Measurements from ENCODE around the gene DCLK2.
"Not testable (repeated sequence)": the region's sequence is repeated elsewhere in the genome, so short reads cannot be mapped to it uniquely, and the experiment has no call there.

The DCLK2 gene

GRCh38 chr4:150155391-150155790 is 77.1 kb downstream of the DCLK2 start:
- no peak for DNase-seq (ENCODE audit: low spot score)

- DNase-seq (ENCODE audit: low spot score) = no peak
Measured at GRCh38 chr4:150156543-150156942, 78.3 kb downstream of the DCLK2 start.

- no peak for DNase-seq (ENCODE audit: low spot score)
Measured at GRCh38 chr4:150158041-150158440, 79.8 kb downstream of the DCLK2 start.

- DNase-seq (ENCODE audit: low spot score) = no peak
Measured at GRCh38 chr4:150160473-150160872, 82.2 kb downstream of the DCLK2 start.

GRCh38 chr4:150161109-150161508 is 82.9 kb downstream of the DCLK2 start:
- no peak for DNase-seq (ENCODE audit: low spot score)

- not testable (repeated sequence) for DNase-seq (ENCODE audit: low spot score)
Measured at GRCh38 chr4:150162020-150162419, 83.8 kb downstream of the DCLK2 start.

GRCh38 chr4:150164055-150164454 is 85.8 kb downstream of the DCLK2 start:
- DNase-seq (ENCODE audit: low spot score) = no peak

GRCh38 chr4:150164956-150165629 is 86.8 kb downstream of the DCLK2 start:
- no peak for DNase-seq (ENCODE audit: low spot score)

GRCh38 chr4:150167054-150167453 is 88.8 kb downstream of the DCLK2 start:
- DNase-seq (ENCODE audit: low spot score) = no peak

- no peak for DNase-seq (ENCODE audit: low spot score)
Measured at GRCh38 chr4:150173432-150173861, 95.2 kb downstream of the DCLK2 start.

- no peak for DNase-seq (ENCODE audit: low spot score)
Measured at GRCh38 chr4:150173982-150174398, 95.7 kb downstream of the DCLK2 start.

- no peak for DNase-seq (ENCODE audit: low spot score)
Measured at GRCh38 chr4:150176547-150176946, 98.3 kb downstream of the DCLK2 start.

GRCh38 chr4:150178161-150178560 is 99.9 kb downstream of the DCLK2 start:
- DNase-seq (ENCODE audit: low spot score) = no peak

- DNase-seq (ENCODE audit: low spot score) = no peak
Measured at GRCh38 chr4:150181536-150181935, 103.3 kb downstream of the DCLK2 start.

- DNase-seq (ENCODE audit: low spot score) = no peak
Measured at GRCh38 chr4:150182794-150183193, 104.5 kb downstream of the DCLK2 start.

GRCh38 chr4:150185033-150185432 is 106.8 kb downstream of the DCLK2 start:
- not testable (repeated sequence) for DNase-seq (ENCODE audit: low spot score)

- DNase-seq (ENCODE audit: low spot score) = no peak
Measured at GRCh38 chr4:150192986-150193385, 114.7 kb downstream of the DCLK2 start.

GRCh38 chr4:150197256-150197655 is 119.0 kb downstream of the DCLK2 start:
- DNase-seq (ENCODE audit: low spot score) = not testable (repeated sequence)

- DNase-seq (ENCODE audit: low spot score) = no peak
Measured at GRCh38 chr4:150199056-150199455, 120.8 kb downstream of the DCLK2 start.

GRCh38 chr4:150205016-150205415 is 126.8 kb downstream of the DCLK2 start:
- DNase-seq (ENCODE audit: low spot score) = no peak

- no peak for DNase-seq (ENCODE audit: low spot score)
Measured at GRCh38 chr4:150206265-150206664, 128.0 kb downstream of the DCLK2 start.

- DNase-seq (ENCODE audit: low spot score) = no peak
Measured at GRCh38 chr4:150206954-150207353, 128.7 kb downstream of the DCLK2 start.

GRCh38 chr4:150207871-150208270 is 129.6 kb downstream of the DCLK2 start:
- DNase-seq (ENCODE audit: low spot score) = no peak

GRCh38 chr4:150209140-150209829 is 131.0 kb downstream of the DCLK2 start:
- no peak for DNase-seq (ENCODE audit: low spot score)
